ENCODE results near the gene MCC. TPM values are rescaled to one million over a fixed set of nuclear protein-coding genes. Genes with fewer than 3 reads are reported as not detected.
A peak's percentile ranks its signal among the peaks of the same experiment; 100 is the strongest.

MCC gene
- total RNA-seq, 4 donors from 2014 or later: 6.8 to 11.9 (median 9.0) TPM

GRCh38 chr5:112977440-112977861, 510.8 kb downstream of the MCC start:
- H3K4me3 ChIP-seq: peak overlapping the region; percentile 69 to 97 (median 92)
- H3K27me3 ChIP-seq: no peaks in the 10 kb centered on the region
- H3K4me1 ChIP-seq: peaks cover 33 to 34% of the 10 kb centered on the region in 2 donors
- TF ChIP-seq, protein P1, sequence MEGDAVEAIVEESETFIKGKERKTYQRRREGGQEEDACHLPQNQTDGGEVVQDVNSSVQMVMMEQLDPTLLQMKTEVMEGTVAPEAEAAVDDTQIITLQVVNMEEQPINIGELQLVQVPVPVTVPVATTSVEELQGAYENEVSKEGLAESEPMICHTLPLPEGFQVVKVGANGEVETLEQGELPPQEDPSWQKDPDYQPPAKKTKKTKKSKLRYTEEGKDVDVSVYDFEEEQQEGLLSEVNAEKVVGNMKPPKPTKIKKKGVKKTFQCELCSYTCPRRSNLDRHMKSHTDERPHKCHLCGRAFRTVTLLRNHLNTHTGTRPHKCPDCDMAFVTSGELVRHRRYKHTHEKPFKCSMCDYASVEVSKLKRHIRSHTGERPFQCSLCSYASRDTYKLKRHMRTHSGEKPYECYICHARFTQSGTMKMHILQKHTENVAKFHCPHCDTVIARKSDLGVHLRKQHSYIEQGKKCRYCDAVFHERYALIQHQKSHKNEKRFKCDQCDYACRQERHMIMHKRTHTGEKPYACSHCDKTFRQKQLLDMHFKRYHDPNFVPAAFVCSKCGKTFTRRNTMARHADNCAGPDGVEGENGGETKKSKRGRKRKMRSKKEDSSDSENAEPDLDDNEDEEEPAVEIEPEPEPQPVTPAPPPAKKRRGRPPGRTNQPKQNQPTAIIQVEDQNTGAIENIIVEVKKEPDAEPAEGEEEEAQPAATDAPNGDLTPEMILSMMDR (IDR thresholded peaks at IDR 0.05 in 4 of 5, conservative IDR thresholded peaks at IDR 0.05 in 1 of 5): no peak
- TF ChIP-seq POLR2A (IDR thresholded peaks at IDR 0.05): no peak
- intact Hi-C loops (cut with DNase I; ENCODE audit: low total_unique reads): loop anchor here (2.0 to 5.0 kb wide), 2 partner anchors 271 to 545 kb away; no protein-coding TSS in a partner anchor
- ATAC-seq (no peak), DNase-seq (no peak)
- H3K9me3 ChIP-seq: no peaks in the 10 kb centered on the region
- peak overlapping the region; percentile 84 to 92 (median 90) for H3K27ac ChIP-seq
- H3K36me3 ChIP-seq: no peaks in the 10 kb centered on the region
- in situ Hi-C loops (cut with MboI; ENCODE audit: low sequenced_read_pairs in 4 of 4): loop anchor here in 3 of 4 donors (25.0 kb wide), 3 partner anchors 535 to 610 kb away; partner anchors contain the start of gene YTHDC2 (in 2 of the 3)

DNA sequence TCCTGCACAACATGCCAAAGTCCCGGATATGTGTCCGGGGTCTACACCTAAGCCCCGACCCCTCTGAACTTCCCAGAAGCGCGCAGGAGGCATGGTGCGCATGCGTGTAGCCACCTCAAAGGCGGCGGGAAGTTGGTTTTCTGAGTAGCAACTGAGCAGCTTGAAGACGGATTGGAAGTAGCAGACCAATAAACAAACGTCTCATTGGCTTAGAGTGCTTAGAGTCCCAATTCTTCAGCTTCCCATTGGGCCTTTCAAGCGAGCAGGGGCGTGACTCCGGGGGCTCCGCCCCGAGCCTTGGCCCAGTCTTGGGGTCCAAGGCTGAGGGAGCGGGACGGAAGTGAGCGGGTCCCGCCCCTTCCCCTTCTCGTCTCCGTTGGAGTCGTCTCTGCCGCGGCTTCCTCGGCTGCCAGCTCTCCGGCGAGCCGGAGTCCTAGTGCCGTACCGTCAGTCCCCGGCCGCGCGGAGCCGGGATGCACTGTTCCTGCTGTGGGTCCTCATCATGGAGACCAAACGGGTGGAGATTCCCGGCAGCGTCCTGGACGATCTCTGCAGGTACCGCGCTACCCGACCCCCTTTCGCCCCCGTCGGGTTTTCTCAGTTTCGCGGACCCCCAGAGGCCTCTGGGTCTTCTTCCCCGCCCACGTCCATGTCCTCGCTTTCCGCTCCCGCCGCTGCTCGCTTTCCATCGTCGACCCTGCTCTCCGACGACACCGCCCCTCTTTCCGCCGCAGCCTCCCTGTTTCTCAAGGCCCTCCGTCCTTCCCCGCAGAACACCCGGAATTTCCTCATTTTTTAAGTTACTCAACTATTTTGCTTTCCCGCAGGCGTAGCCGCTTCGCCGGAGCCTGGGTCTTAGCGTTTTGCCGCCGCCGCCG, 511.6 kb downstream of the MCC start, which contains the start of gene DCP2:
DCP2 (plus strand) TSS at position 367 of the 878 bp plus-strand sequence; CDS start at position 503, 136 bp downstream.
- intact Hi-C loops (cut with DNase I; ENCODE audit: low total_unique reads) (loop anchor here (1.0 to 5.0 kb wide), 3 partner anchors 54 to 546 kb away; partner anchors contain the start of gene REEP5), in situ Hi-C loops (cut with MboI; ENCODE audit: low sequenced_read_pairs in 4 of 4) (loop anchor here in 3 of 4 donors (25.0 kb wide), 3 partner anchors 536 to 611 kb away; partner anchors contain the start of gene YTHDC2 (in 2 of the 3))
- Histone ChIP-seq H3K4me1 (peaks cover 33 to 34% of the 10 kb centered on the region in 2 donors), H3K27ac (peak within 1 kb of the TSS; percentile 84 to 92 (median 90)), H3K4me3 (peak within 1 kb of the TSS; percentile 69 to 97 (median 92)), H3K36me3 (no peaks in the 10 kb centered on the region), H3K27me3 (no peaks in the 10 kb centered on the region), H3K9me3 (no peaks in the 10 kb centered on the region)
- DNase-seq (peak; percentile 92 to 95), ATAC-seq (peak; percentile 100)
- TF ChIP-seq, protein P1 (IDR thresholded peaks at IDR 0.05 in 4 of 5, conservative IDR thresholded peaks at IDR 0.05 in 1 of 5): peak in 1 of 5 experiments; percentile 1
- TF ChIP-seq POLR2A (IDR thresholded peaks at IDR 0.05): peak; percentile 72 to 82

GRCh38 chr5:112975721-112976431, 512.4 kb downstream of the MCC start:
- in situ Hi-C loops (cut with MboI; ENCODE audit: low sequenced_read_pairs in 4 of 4): loop anchor here in 3 of 4 donors (25.0 kb wide), 3 partner anchors 536 to 611 kb away; partner anchors contain the start of gene YTHDC2 (in 2 of the 3)
- H3K4me1 ChIP-seq: peaks cover 33 to 34% of the 10 kb centered on the region in 2 donors
- H3K27me3 ChIP-seq: no peaks in the 10 kb centered on the region
- no peaks in the 10 kb centered on the region for H3K36me3 ChIP-seq
- peak overlapping the region; percentile 69 to 97 (median 92) for H3K4me3 ChIP-seq
- H3K9me3 ChIP-seq: no peaks in the 10 kb centered on the region
- TF ChIP-seq, protein P1 (IDR thresholded peaks at IDR 0.05 in 4 of 5, conservative IDR thresholded peaks at IDR 0.05 in 1 of 5): no peak
- TF ChIP-seq POLR2A (IDR thresholded peaks at IDR 0.05): no peak
- intact Hi-C loops (cut with DNase I; ENCODE audit: low total_unique reads): loop anchor here (1.0 to 5.0 kb wide), 3 partner anchors 54 to 546 kb away; partner anchors contain the start of gene REEP5
- ATAC-seq: peak in 1 of 2 donors; percentile 25
- H3K27ac ChIP-seq: peak overlapping the region; percentile 84 to 92 (median 90)
- no peak for DNase-seq

DNA sequence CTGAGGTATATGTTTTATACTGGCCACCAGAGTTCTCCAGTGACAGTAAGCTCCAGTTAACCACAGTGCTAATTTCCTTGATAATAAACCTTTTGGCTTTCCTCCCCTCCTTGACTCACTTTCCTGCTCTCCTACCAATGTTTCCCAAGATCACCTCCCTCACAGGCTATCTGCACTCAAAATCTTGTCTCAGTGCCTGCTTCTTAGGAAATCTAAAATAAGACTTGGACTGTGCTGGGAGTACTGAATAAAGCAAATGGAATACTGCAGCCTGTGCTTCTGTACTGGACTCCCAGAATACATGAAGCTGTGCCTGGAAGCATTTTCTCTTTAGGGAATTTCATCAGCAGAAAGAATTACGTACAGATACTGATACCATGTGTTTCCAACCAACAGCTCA, 513.4 kb downstream of the MCC start:
- Histone ChIP-seq H3K27me3 (no peaks in the 10 kb centered on the region), H3K4me1 (peaks cover 24 to 25% of the 10 kb centered on the region in 2 donors), H3K9me3 (no peaks in the 10 kb centered on the region), H3K36me3 (no peaks in the 10 kb centered on the region), H3K4me3 (no peak overlapping the region), H3K27ac (no peak overlapping the region)
- intact Hi-C loops (cut with DNase I; ENCODE audit: low total_unique reads) (loop anchor here (5.0 kb wide), 1 partner anchor 547 kb away; no protein-coding TSS in a partner anchor), in situ Hi-C loops (cut with MboI; ENCODE audit: low sequenced_read_pairs in 4 of 4) (loop anchor here in 3 of 4 donors (25.0 kb wide), 3 partner anchors 537 to 612 kb away; partner anchors contain the start of gene YTHDC2 (in 2 of the 3))
- DNase-seq (no peak), ATAC-seq (no peak)
- TF ChIP-seq, protein P1 (IDR thresholded peaks at IDR 0.05 in 4 of 5, conservative IDR thresholded peaks at IDR 0.05 in 1 of 5): no peak
- TF ChIP-seq POLR2A (IDR thresholded peaks at IDR 0.05): no peak
